SU-DHL-6 (cell line): ENCODE data around the gene DNAJB14.

Experiments used
- EZH2phosphoT487 ChIP-seq: fragments of 200-600 bp; sonication (generic), shearing (Covaris generic); conservative IDR thresholded peaks from 2 replicates; pipeline ENCODE4 v1.6.1; 2018; ENCODE audit warnings: mild to moderate bottlenecking, antibody characterized with exemption, low read length, moderate library complexity, mixed read lengths
- TF ChIP-seq, protein P1 (sequence below): fragments of 200-600 bp; sonication (generic); IDR thresholded peaks from one replicate; pipeline ENCODE4 v1.5.1; 2017; ENCODE audit warnings: antibody characterized with exemption, mild to moderate bottlenecking, low read length, moderate library complexity; ENCODE audit not compliant: insufficient read depth, poor library complexity, severe bottlenecking

- TF ChIP-seq, protein P1, sequence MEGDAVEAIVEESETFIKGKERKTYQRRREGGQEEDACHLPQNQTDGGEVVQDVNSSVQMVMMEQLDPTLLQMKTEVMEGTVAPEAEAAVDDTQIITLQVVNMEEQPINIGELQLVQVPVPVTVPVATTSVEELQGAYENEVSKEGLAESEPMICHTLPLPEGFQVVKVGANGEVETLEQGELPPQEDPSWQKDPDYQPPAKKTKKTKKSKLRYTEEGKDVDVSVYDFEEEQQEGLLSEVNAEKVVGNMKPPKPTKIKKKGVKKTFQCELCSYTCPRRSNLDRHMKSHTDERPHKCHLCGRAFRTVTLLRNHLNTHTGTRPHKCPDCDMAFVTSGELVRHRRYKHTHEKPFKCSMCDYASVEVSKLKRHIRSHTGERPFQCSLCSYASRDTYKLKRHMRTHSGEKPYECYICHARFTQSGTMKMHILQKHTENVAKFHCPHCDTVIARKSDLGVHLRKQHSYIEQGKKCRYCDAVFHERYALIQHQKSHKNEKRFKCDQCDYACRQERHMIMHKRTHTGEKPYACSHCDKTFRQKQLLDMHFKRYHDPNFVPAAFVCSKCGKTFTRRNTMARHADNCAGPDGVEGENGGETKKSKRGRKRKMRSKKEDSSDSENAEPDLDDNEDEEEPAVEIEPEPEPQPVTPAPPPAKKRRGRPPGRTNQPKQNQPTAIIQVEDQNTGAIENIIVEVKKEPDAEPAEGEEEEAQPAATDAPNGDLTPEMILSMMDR = no peak
- no peak for TF ChIP-seq EZH2phosphoT487
Measured at GRCh38 chr4:99966692-99967091, 20.3 kb upstream of the DNAJB14 start.
